Astrocyte of the cerebellum (primary cell): Measurements from ENCODE around the gene POLDIP2.

Experiments
- DNase-seq: peaks from one replicate; pipeline ENCODE4 v3.0.0-alpha.2; 2011; ENCODE audit warnings: low read depth
- H3K4me3 ChIP-seq: 2 replicates; pipeline ENCODE4 v1.5.1; 2011; ENCODE audit warnings: mild to moderate bottlenecking, low read depth, low read length, moderate library complexity
- CTCF ChIP-seq: IDR thresholded peaks from 2 replicates; pipeline ENCODE4 v1.5.1; 2012; ENCODE audit warnings: low read length, low read depth, moderate library complexity, mild to moderate bottlenecking; ENCODE audit errors: missing control alignments
- in situ Hi-C: cut with HindIII; loops from 2 replicates; pipeline ENCODE4 v1.10.0; 2017; ENCODE audit warnings: low sequenced_read_pairs

Gene POLDIP2

GRCh38 chr17:28334666-28335200, 22.6 kb downstream of the POLDIP2 start:
- TF ChIP-seq CTCF, result no peak
- no peak for DNase-seq
- H3K4me3 ChIP-seq, result peak overlapping the region; percentile 81
- in situ Hi-C loops, result no loop called here

GRCh38 chr17:28334171-28334570, 23.2 kb downstream of the POLDIP2 start:
- no peak for TF ChIP-seq CTCF
- H3K4me3 ChIP-seq, result peak overlapping the region; percentile 81
- DNase-seq, result no peak
- in situ Hi-C loops, result no loop called here

- no peak overlapping the region for H3K4me3 ChIP-seq
- DNase-seq, result no peak
- TF ChIP-seq CTCF, result no peak
- in situ Hi-C loops, result no loop called here
Measured at GRCh38 chr17:28333083-28333746, 24.1 kb downstream of the POLDIP2 start.

- in situ Hi-C loops, result no loop called here
- no peak overlapping the region for H3K4me3 ChIP-seq
- TF ChIP-seq CTCF, result no peak
- no peak for DNase-seq
Measured at GRCh38 chr17:28331891-28332420, 25.4 kb downstream of the POLDIP2 start.

GRCh38 chr17:28330671-28331070, 26.7 kb downstream of the POLDIP2 start:
- DNase-seq, result no peak
- TF ChIP-seq CTCF, result no peak
- no peak overlapping the region for H3K4me3 ChIP-seq
- in situ Hi-C loops, result no loop called here

GRCh38 chr17:28328325-28328724, 29.0 kb downstream of the POLDIP2 start:
- in situ Hi-C loops, result no loop called here
- no peak for DNase-seq
- H3K4me3 ChIP-seq, result no peak overlapping the region
- TF ChIP-seq CTCF, result no peak
